ENCODE results near the gene GRIA1.

DNA sequence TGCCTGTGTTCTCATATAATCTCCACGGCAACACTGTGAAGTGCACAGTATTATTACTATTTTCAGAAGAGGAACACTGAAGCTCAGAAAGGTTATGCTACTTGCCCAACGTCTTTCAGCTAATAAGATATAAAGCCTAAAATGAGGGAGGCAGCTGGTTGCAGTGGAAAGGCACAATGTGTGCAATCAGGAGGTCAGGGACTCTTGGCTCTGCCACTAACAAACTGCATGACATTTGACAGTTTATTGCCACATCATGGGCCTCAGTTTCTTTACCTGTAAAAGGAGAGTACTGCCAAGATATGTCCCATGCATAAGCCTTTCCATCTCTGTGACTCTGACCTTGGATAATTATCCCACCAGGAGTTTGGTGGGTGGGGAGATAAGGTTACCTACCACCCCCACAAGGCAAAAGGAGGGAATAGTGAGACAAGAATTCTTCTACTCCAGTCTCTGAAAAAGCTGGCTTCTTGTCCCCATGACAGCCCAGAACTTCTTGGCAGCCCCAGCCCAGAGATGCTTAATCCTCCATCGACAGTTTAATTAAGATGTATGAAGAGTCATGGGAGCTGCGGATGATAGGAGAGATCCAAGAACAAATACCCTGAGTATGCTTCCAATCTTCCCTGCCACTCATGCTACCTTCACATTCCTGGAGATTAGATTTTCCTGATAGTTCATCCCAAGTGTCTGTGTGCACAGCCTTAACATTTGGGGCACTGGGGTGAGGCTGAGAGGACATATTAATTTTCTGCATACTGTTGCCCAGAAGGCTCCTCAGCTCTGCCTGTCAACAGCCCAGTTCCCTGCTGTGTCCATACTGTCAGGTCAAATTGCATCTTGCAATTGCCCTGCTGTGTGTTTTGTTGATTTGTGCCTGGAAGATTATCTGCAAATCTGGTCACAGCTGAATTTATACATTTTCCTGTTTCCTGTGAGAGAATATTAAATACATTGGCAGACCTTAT lies 277.0 kb downstream of the GRIA1 start:
- TF ChIP-seq YY1 (IDR thresholded peaks at IDR 0.05; ENCODE audit: insufficient read depth, insufficient read length) (no peak), ZNF274 (IDR thresholded peaks at IDR 0.05; ENCODE audit: low read depth, low read length) (no peak), SUZ12 (IDR thresholded peaks at IDR 0.05; ENCODE audit: extremely low read depth, insufficient read depth, insufficient read length) (no peak)
